NCI-H146 treated with DMSO at 0.1 percent for 48 hours (cell line): ENCODE results near the gene SATB2.

Experiments
- DNase-seq: peaks from one replicate; lab custom pipeline; 2025; ENCODE audit not compliant: unreplicated experiment; lab: John Stamatoyannopoulos, UW

Gene SATB2

DNA sequence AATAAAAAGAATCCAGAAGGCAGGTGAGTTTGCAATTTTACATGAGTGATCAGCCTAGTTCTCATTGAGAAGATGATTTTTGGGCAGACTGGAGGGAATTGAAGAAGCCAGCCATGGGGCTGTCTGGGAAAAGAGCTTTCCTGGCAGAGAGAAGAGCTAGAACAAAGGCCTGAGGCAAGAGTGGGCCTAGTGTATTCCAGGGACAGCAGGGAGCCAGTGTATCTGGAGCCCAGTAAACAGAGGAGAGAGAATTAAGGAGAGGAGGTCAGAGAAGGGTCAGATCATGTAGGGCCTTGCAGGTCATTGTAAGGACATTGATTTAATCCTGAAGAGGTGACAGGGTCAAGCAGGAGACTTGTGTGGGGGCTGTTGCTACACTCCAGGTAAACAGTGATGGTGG, 195.8 kb downstream of the SATB2 start:
- no peak for DNase-seq

DNA sequence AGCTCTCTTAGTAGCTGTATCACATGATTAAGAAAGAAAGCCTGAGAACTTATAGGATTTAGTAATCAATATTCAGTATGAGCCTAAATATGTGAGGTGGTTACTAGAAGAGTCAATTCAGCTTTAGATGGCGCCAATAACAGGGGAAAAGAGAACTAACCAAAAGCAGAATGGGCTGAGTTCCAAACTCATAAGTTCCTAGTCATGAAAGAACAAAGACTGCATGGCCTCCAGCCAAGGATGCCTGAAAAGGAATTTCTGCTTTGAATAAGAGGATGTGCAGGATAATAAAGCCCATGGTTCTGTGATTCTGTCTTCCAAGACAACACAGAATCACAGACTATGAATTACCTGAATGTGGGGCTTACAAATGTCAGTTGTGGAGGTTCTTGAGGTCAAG, 196.5 kb downstream of the SATB2 start:
- DNase-seq = no peak

DNA sequence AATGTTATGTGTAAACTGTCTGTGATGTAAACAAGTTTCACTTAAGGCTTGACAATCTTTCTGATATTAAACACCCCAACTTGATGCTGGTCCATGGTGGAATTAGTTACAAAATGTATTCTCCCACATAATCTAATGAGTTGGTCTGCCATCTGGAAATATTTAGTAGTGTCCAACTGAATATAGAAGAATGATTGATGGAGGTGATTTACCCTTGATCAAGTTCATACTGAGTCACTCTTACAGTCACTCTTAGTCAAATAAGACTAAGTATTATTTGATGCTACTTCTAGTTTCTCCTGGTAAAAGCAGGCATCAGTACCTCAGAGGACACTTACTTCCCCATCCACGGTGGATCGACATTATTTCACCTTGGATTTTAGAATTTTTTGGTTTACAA, 198.1 kb downstream of the SATB2 start:
- no peak for DNase-seq

DNA sequence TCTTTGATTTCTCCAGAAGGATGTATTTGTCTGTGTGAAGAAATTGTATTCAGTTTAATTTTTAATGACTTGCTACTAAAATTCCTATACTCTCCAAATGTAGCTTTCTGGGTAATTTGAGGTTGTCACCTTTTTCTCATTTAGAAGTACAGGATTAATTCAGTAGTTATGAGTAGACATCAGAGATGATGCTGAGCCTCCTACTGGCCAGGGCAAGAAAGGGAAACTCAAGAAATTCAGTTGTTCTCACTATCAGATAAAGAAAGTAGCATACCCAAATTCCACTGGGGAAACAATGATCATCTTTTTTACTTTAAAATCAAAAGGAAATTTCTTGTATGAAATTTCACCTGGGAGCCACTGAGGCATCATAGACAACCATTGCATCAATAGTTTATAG, 199.4 kb downstream of the SATB2 start:
- DNase-seq = no peak

DNA sequence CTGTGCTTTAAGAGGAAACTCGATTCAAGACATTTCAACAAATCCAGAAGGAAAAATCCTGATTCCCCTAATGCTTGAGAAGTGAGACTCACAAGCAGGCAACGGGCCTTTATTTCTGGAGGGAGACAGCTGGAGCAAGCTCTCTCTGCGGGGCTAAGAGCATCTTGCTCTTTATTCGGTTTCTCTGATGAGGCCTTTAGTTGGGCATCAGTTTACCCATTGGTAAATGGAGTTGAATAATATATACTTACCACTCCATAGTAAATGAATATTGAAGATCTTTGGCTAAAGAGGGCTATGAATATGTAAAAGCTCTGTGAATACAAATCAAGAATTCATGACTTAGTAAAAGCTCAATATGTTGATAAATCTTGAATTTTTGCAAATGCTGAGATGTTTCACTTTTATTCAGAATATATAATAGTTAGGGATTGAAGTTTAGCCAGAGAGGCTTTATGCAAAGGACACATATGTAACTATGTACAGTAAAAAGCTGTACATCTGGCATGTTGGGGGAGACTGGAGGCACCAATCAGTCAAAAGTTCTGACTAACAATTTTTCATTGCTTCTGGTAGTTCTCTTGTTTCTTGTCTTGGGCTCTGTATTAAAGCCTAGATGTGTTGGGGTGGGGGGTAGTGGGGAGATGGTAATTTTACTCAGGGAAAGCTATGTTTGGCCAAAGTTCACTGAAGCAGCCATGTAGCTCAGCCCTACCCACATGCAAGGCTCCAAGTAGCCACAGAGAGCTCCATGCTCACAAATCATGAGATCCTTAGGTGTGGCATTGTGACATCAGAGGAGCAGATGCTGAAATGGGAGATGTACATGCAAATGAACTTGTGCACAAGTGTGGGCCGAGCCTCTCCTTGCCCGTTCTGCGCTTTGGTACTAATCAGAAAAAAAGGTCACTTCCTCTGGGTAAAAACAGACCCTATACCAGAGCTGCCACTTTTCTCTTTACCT, 200.2 kb downstream of the SATB2 start:
- DNase-seq = no peak

DNA sequence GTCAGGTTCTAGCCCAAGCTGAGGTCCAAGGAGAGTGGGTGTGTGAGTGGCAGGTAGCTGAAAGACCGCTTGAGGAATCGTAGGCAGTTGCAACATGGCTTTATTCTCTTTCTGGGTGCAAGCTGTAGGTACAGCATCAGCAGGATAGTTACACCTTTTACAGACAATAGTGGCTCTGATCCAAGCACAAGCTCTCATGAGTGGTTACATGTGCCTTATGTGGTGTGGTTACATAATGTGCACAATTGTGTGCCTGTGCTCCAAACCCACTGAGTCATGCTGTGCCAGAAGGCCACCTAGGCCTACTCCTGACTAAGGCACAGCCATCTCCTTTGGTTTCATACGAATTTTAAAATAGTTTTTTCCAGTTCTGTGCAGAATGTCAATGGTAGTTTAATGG, 227.6 kb downstream of the SATB2 start:
- no peak for DNase-seq

DNA sequence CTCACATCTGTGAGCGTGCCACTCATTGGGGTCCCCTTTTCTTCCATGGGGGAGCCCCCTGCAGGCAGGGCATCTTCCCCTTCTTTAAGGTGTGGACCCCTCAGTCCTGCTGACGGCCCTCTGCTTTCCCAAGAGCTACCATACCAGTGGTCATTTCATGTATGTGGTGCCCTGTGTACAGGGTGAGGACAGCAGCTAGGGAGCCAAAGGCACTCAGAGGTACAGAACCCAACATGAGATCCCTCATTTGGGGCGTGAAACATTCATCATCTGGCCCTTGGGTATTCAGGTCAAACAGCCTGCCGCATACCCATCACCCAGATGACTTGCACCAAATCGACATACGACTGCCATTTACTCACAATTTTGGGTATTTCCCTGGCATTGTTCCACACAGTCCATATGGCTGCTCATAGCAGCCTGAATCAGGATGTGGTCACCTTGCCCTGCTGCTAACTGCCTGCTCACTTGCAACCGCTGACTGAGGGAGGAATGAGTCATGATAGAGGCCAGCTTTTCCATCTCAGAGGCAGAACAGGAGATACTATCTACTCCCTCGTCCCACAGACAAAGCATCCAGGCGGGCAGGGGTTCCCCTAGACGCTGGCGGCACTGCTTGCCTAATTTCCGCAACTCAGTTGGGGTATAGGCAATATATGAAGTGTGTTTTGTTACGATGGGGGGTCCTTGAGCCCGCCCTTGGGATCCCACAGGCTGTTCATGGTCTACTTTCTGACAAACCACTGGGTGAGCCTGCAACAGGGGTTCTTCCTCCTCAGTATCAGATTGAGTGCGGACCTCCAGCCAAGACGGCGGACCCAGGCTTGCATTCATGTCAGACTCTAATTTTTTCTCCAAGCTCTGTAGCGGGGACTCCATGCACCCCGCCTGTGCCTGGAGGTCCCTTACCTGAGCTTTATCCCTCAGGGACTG, 228.6 kb downstream of the SATB2 start:
- DNase-seq = no peak

DNA sequence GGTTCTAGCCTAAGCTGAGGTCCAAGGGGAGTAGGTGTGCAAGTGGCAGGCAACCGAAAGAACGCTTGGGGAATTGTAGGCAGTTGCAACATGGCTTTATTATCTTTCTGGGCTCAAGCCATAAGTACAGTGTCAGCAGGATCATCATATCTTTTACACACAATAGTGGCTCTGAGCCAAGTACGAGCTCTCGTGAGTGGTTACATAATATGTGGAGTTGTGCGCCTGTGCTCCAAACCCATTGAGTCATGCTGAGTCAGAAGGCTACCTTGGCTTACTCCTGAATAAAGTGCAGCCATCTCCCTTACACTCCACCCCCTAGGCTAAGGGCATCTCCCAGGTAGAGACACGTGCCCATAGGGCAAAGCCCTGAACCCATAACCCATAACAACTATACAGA, 233.9 kb downstream of the SATB2 start:
- DNase-seq = no peak

DNA sequence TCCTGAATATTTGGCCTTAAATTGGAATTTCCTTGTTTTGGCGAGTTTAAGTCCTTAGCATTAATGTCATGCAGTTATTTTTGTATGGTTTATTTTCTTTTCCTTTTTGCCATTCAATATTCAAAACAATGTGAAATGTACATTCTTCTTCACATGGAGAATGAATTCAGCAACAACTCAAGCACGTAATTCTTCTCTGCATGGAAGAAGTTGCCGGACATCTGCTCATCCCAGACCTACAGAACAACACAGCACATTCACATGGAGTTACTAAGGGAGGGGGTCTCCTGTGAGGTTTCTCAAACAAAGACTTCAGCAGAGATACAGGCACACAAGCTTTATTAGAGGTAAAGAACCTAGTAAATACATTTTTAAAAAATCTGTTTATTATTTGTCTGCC, 236.8 kb downstream of the SATB2 start:
- no peak for DNase-seq

DNA sequence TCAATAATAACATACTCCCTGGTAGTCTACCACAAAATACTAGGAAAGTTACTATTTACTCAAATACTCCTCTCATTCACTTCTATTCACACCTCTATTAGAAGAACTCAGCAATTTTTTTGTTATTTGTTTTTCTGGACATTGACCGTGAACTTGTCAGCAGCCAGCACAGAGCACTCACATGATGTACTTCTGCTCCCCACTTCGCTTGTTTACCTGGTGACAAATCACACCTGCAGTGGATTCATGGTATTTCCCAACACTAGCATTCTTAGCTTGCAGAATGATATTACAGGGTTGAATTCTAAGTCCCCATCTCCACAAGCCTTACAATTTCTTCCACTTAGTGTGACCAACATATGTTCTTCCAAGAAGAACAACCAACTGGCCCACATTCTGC, 238.2 kb downstream of the SATB2 start:
- DNase-seq = no peak
